ENCODE data around the gene SMIM32.

DNA sequence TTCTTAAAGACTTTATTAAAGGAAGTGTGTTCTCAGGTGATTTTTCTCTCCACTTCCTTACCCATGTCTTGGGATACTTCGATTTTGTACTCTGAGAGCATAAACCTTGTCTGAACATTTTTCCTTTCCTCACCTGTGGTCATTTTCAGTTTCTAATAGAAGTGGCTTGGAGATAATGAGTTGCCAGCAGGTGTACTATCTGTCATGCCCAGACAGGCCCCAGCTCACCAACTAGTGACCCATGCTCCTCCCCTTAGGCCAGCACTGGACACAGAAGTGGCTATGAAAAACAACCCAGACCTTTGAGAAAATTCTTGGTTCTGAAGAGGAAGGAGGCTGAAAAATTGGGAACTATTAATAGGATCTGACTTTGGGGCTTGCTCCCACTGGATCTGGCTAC, 49.2 kb upstream of the SMIM32 start:
- TF ChIP-seq, protein P1, sequence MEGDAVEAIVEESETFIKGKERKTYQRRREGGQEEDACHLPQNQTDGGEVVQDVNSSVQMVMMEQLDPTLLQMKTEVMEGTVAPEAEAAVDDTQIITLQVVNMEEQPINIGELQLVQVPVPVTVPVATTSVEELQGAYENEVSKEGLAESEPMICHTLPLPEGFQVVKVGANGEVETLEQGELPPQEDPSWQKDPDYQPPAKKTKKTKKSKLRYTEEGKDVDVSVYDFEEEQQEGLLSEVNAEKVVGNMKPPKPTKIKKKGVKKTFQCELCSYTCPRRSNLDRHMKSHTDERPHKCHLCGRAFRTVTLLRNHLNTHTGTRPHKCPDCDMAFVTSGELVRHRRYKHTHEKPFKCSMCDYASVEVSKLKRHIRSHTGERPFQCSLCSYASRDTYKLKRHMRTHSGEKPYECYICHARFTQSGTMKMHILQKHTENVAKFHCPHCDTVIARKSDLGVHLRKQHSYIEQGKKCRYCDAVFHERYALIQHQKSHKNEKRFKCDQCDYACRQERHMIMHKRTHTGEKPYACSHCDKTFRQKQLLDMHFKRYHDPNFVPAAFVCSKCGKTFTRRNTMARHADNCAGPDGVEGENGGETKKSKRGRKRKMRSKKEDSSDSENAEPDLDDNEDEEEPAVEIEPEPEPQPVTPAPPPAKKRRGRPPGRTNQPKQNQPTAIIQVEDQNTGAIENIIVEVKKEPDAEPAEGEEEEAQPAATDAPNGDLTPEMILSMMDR (IDR thresholded peaks at IDR 0.05; ENCODE audit: poor library complexity, severe bottlenecking): no peak
- TF ChIP-seq RAD21 (conservative IDR thresholded peaks at IDR 0.05): no peak
- TF ChIP-seq EP300 (conservative IDR thresholded peaks at IDR 0.05; ENCODE audit: poor library complexity, severe bottlenecking): no peak
- no peak for TF ChIP-seq EZH2 (IDR thresholded peaks at IDR 0.05; ENCODE audit: borderline replicate concordance, insufficient read depth, low read length, poor library complexity, severe bottlenecking)
- no peak for TF ChIP-seq POLR2AphosphoS5 (IDR thresholded peaks at IDR 0.05)
- TF ChIP-seq, protein P2, sequence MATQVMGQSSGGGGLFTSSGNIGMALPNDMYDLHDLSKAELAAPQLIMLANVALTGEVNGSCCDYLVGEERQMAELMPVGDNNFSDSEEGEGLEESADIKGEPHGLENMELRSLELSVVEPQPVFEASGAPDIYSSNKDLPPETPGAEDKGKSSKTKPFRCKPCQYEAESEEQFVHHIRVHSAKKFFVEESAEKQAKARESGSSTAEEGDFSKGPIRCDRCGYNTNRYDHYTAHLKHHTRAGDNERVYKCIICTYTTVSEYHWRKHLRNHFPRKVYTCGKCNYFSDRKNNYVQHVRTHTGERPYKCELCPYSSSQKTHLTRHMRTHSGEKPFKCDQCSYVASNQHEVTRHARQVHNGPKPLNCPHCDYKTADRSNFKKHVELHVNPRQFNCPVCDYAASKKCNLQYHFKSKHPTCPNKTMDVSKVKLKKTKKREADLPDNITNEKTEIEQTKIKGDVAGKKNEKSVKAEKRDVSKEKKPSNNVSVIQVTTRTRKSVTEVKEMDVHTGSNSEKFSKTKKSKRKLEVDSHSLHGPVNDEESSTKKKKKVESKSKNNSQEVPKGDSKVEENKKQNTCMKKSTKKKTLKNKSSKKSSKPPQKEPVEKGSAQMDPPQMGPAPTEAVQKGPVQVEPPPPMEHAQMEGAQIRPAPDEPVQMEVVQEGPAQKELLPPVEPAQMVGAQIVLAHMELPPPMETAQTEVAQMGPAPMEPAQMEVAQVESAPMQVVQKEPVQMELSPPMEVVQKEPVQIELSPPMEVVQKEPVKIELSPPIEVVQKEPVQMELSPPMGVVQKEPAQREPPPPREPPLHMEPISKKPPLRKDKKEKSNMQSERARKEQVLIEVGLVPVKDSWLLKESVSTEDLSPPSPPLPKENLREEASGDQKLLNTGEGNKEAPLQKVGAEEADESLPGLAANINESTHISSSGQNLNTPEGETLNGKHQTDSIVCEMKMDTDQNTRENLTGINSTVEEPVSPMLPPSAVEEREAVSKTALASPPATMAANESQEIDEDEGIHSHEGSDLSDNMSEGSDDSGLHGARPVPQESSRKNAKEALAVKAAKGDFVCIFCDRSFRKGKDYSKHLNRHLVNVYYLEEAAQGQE (IDR thresholded peaks at IDR 0.05; ENCODE audit: borderline replicate concordance): no peak
- TF ChIP-seq TAF1 (IDR thresholded peaks at IDR 0.05; ENCODE audit: low read depth): no peak
- no peak for TF ChIP-seq MXI1 (conservative IDR thresholded peaks at IDR 0.05; ENCODE audit: poor library complexity, severe bottlenecking)
- TF ChIP-seq SMC3 (conservative IDR thresholded peaks at IDR 0.05; ENCODE audit: poor library complexity): no peak
